Right lobe of liver (tissue), 4 donors: ENCODE data around the gene CPT1A.

Experiments
- POLR2A ChIP-seq: fragments of 450-650 bp; IDR thresholded peaks from one replicate; pipeline ENCODE4 v1.6.1; 2017; ENCODE audit warnings: antibody characterized with exemption, mild to moderate bottlenecking
- TF ChIP-seq, protein P1 (sequence below), 4 donors: fragments of 200-600 bp in 3 of 4; fragments of 450-650 bp in 1 of 4; IDR thresholded peaks; one replicate each; pipeline versions ENCODE4 v1.5.1 to v1.8.0; 2016 to 2022; ENCODE audit warnings: antibody characterized with exemption in 4 of 4, mild to moderate bottlenecking in 2 of 4
- donor health status: DM: no; HTN: no; CAD: no.
- donor health status: DM: no; HTN: no; CAD: no.
- donor health status: DM: no; HTN: yes; CAD: no.

DNA sequence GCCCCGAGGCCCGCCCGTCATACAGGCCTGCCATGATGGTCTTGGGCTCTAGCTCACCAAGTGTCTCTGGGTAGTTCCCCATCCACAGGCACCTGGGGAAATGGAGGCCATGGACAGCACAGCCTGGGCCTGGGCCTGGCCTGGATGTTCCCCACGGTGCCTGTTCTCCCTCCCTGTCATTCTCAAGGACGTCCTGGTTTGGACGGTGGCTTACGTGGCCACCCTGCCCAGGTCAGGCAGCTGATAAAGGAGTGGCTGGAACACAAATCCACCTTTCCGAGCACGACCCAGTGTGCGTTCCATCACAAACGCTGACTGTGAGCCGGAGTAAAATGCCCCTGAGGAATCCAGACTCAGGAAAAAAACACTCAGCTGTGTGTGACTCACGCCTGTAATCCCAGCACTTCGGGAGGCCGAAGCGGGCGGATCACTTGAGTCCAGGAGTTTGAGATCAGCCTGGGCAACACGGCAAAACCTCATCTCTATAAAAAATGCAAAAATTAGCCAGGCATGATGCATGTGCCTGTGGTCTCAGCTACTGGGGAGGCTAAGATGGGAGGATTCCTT is 49.2 kb downstream of the CPT1A start:
- TF ChIP-seq, protein P1, sequence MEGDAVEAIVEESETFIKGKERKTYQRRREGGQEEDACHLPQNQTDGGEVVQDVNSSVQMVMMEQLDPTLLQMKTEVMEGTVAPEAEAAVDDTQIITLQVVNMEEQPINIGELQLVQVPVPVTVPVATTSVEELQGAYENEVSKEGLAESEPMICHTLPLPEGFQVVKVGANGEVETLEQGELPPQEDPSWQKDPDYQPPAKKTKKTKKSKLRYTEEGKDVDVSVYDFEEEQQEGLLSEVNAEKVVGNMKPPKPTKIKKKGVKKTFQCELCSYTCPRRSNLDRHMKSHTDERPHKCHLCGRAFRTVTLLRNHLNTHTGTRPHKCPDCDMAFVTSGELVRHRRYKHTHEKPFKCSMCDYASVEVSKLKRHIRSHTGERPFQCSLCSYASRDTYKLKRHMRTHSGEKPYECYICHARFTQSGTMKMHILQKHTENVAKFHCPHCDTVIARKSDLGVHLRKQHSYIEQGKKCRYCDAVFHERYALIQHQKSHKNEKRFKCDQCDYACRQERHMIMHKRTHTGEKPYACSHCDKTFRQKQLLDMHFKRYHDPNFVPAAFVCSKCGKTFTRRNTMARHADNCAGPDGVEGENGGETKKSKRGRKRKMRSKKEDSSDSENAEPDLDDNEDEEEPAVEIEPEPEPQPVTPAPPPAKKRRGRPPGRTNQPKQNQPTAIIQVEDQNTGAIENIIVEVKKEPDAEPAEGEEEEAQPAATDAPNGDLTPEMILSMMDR (IDR thresholded peaks at IDR 0.05) = no peak
- TF ChIP-seq POLR2A = no peak
